IMR-90 (cell line): ENCODE data around the gene HMG20A. TPM values are rescaled to one million over a fixed set of nuclear protein-coding genes. Genes with fewer than 3 reads are reported as not detected.

Source experiments
- ATAC-seq: fragments of 200-7000 bp; cut with Tn5 transposase; 2 replicates; pipeline ENCODE4 v1.9.1; 2020; ENCODE audit warnings: low read depth, mild to moderate bottlenecking, moderate library complexity
- BruUV-seq: library from RNA; stranded (reverse); fragments of 400-500 nt; replicated peaks from 2 replicates; lab custom pipeline; 2021; lab: Mats Ljungman, UMichigan
- CTCF ChIA-PET: fragments of 300-600 bp; formaldehyde crosslinking; extraction: SDS; loops from one replicate; lab custom pipeline; 2021; ENCODE audit warnings: antibody characterized with exemption; lab: Yijun Ruan, JAX
- POLR2A ChIA-PET: fragments of 300-600 bp; sonication (Branson Sonifier 250); formaldehyde crosslinking; loops from one replicate; lab custom pipeline; 2022; ENCODE audit warnings: antibody characterized with exemption; ENCODE audit not compliant: unreplicated experiment; lab: Charles Lee
- DNase-seq: peaks from one replicate; pipeline ENCODE4 v3.0.0; 2013
- H2AFZ ChIP-seq: replicated peaks from 2 replicates; pipeline ENCODE3; 2013; ENCODE audit warnings: low read length, mild to moderate bottlenecking; ENCODE audit not compliant: poor library complexity
- H2AK5ac ChIP-seq: 2 replicates; pipeline ENCODE4 v1.6.1; 2013; ENCODE audit warnings: low read depth, low read length, inconsistent platforms
- H2AK9ac ChIP-seq: replicated peaks from 2 replicates; pipeline ENCODE3; 2013; ENCODE audit warnings: mild to moderate bottlenecking, low read depth, low read length, moderate library complexity; ENCODE audit not compliant: poor library complexity
- H2BK120ac ChIP-seq: 2 replicates; pipeline ENCODE4 v1.6.1; 2013; ENCODE audit warnings: low read depth, low read length, inconsistent platforms
- H2BK15ac ChIP-seq: 3 replicates; pipeline ENCODE4 v1.6.1; 2013; ENCODE audit warnings: low read depth, low read length, inconsistent platforms
- H2BK20ac ChIP-seq: 2 replicates; pipeline ENCODE4 v1.6.1; 2013; ENCODE audit warnings: low read depth, mild to moderate bottlenecking, inconsistent platforms, low read length, moderate library complexity
- H2BK5ac ChIP-seq: 2 replicates; pipeline ENCODE4 v1.6.1; 2013; ENCODE audit warnings: mild to moderate bottlenecking, low read depth, low read length, inconsistent platforms; ENCODE audit not compliant: poor library complexity, severe bottlenecking
- H3K14ac ChIP-seq: replicated peaks from 2 replicates; pipeline ENCODE4 v1.6.1; 2013; ENCODE audit warnings: low read depth, low read length, inconsistent platforms
- H3K18ac ChIP-seq: 2 replicates; pipeline ENCODE4 v1.6.1; 2013; ENCODE audit warnings: low read depth, low read length, control low read depth
- H3K23ac ChIP-seq: 2 replicates; pipeline ENCODE4 v1.6.1; 2013; ENCODE audit warnings: low read depth, low read length, inconsistent platforms
- H3K27ac ChIP-seq: 2 replicates; pipeline ENCODE4 v1.5.1; 2013; ENCODE audit warnings: mild to moderate bottlenecking, control low read depth, low read length; ENCODE audit not compliant: insufficient read depth
- H3K27me3 ChIP-seq: 2 replicates; pipeline ENCODE4 v1.6.1; 2013; ENCODE audit warnings: low read length; ENCODE audit not compliant: control insufficient read depth, insufficient read depth
- H3K36me3 ChIP-seq: 2 replicates; pipeline ENCODE4 v1.6.1; 2013; ENCODE audit warnings: low read length, mixed read lengths; ENCODE audit not compliant: control insufficient read depth, insufficient read depth
- H3K4ac ChIP-seq: 2 replicates; pipeline ENCODE4 v1.6.1; 2013; ENCODE audit warnings: low read depth, low read length, inconsistent platforms
- H3K4me1 ChIP-seq: 2 replicates; pipeline ENCODE4 v1.6.1; 2013; ENCODE audit warnings: low read length, mixed read lengths; ENCODE audit not compliant: control insufficient read depth, insufficient read depth
- H3K4me2 ChIP-seq: 2 replicates; pipeline ENCODE4 v1.6.1; 2013; ENCODE audit warnings: low read depth, mild to moderate bottlenecking, control low read depth, low read length, moderate library complexity
- H3K4me3 ChIP-seq: 2 replicates; pipeline ENCODE4 v1.5.1; 2013; ENCODE audit warnings: low read depth, mild to moderate bottlenecking, control low read depth, low read length, moderate library complexity; ENCODE audit not compliant: insufficient read depth
- H3K56ac ChIP-seq: 2 replicates; pipeline ENCODE4 v1.6.1; 2013; ENCODE audit warnings: low read length, inconsistent platforms; ENCODE audit not compliant: insufficient read depth; ENCODE audit errors: extremely low read depth
- H3K79me1 ChIP-seq, 2 experiments: 2 replicates each; pipeline ENCODE4 v1.6.1; 2013; ENCODE audit warnings: low read length in 2 of 2, inconsistent platforms in 1 of 2, low read depth in 1 of 2
- H3K9ac ChIP-seq: 2 replicates; pipeline ENCODE4 v1.6.1; 2013; ENCODE audit warnings: low read depth, low read length, control low read depth
- H3K9me1 ChIP-seq: 2 replicates; pipeline ENCODE4 v1.6.1; 2013; ENCODE audit warnings: low read length, inconsistent platforms; ENCODE audit not compliant: insufficient read depth
- H3K9me3 ChIP-seq: 2 replicates; pipeline ENCODE4 v1.6.1; 2013; ENCODE audit warnings: low read length; ENCODE audit not compliant: control insufficient read depth, insufficient read depth
- H4K20me1 ChIP-seq: 2 replicates; pipeline ENCODE4 v1.6.1; 2013; ENCODE audit warnings: low read length, inconsistent platforms; ENCODE audit not compliant: insufficient read depth
- H4K5ac ChIP-seq: 2 replicates; pipeline ENCODE4 v1.6.1; 2013; ENCODE audit warnings: mild to moderate bottlenecking, low read depth, low read length, control low read depth
- H4K8ac ChIP-seq, 2 experiments: 2 replicates each; pipeline ENCODE4 v1.6.1; 2013; ENCODE audit warnings: low read depth in 2 of 2, low read length in 2 of 2, control low read depth in 1 of 2, inconsistent platforms in 1 of 2
- H4K91ac ChIP-seq: 2 replicates; pipeline ENCODE4 v1.6.1; 2013; ENCODE audit warnings: low read depth, low read length, inconsistent platforms; ENCODE audit not compliant: insufficient read depth
- CEBPB ChIP-seq: IDR thresholded peaks from 2 replicates; pipeline ENCODE4 v1.6.1; 2012; ENCODE audit warnings: low read depth, low read length, improper control_type of control experiment
- CHD1 ChIP-seq: IDR thresholded peaks from 2 replicates; pipeline ENCODE4 v1.6.1; 2012; ENCODE audit warnings: low read depth, low read length, improper control_type of control experiment
- MAFK ChIP-seq: IDR thresholded peaks from 2 replicates; pipeline ENCODE4 v1.6.1; 2012; ENCODE audit warnings: low read depth, low read length, improper control_type of control experiment
- RCOR1 ChIP-seq: IDR thresholded peaks from 2 replicates; pipeline ENCODE4 v1.6.1; 2012; ENCODE audit warnings: mild to moderate bottlenecking, low read length, improper control_type of control experiment; ENCODE audit not compliant: insufficient replicate concordance
- WGBS, 2 experiments: methylation state at CpG; one replicate each; pipeline versions ENCODE4 v1.1.5 to v1.1.7; 2013; ENCODE audit warnings: missing lambda C conversion rate in 2 of 2; ENCODE audit not compliant: insufficient read length in 1 of 2; ENCODE audit errors: extremely low coverage in 2 of 2; 5-methylcytosine and 5-hydroxymethylcytosine counted together
- dilution Hi-C: fragments of 300-500 bp; cut with HindIII; formaldehyde crosslinking; loops from one replicate; pipeline ENCODE4 v1.14.3; 2018; ENCODE audit warnings: low sequenced_read_pairs; ENCODE audit not compliant: unreplicated experiment
- in situ Hi-C: fragments of 300-500 bp; cut with MboI; formaldehyde crosslinking; loops from 3 replicates; pipeline ENCODE4 v1.14.3; 2019; ENCODE audit warnings: low sequenced_read_pairs, inconsistent platforms, mixed read lengths
- intact Hi-C: fragments of 100-400 bp; cut with micrococcal nuclease; formaldehyde crosslinking; loops from 2 replicates; pipeline ENCODE4 v1.10.0; 2022
- polyA plus RNA-seq, 3 experiments: library from polyadenylated mRNA; depleted of rRNA; stranded (reverse); fragments of >200 nt; gene quantifications; 2 replicates each; pipeline ENCODE4 v1.2.3, GENCODE V29; 2012; ENCODE audit warnings: low replicate concordance in 1 of 3
- total RNA-seq: library from RNA; depleted of rRNA; stranded (reverse); fragments of >200 nt; gene quantifications from 2 replicates; pipeline ENCODE4 v1.2.3, GENCODE V29; 2012

HMG20A gene
- total and polyA plus RNA-seq, 2 of the 4 experiments (the other 2 are of a cell fraction), result 22.3 to 25.3 TPM

DNA sequence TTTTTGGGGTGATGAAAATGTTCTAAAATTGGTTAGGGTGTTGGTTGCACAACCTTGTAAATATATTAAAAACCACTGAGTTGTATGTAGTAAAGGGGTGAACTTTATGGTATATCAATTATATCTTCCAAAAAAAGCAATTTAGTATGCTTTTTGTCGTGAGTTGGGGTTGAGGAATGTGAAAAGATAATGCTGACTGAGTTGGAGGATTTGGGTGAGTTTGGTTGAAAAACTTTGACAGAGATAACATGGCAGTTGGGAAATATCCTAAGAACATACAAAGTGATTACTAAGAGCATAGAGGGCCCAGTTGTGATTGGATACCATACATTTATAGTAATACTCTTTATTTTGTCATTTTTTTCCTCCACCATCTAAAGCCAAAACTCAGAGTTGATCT lies 33.6 kb downstream of the HMG20A start:
- Histone ChIP-seq H3K18ac (no peak overlapping the region), H3K4ac (peak overlapping the region; percentile 6; the same call in 1 of the 2 replicates), H2BK120ac (no peak overlapping the region), H3K79me1 (peaks cover 29 to 45% of the 10 kb centered on the region in 2 experiments), H4K5ac (no peak overlapping the region; the same call in 1 of the 2 replicates), H2BK15ac (no peak overlapping the region), H3K27ac (no peak overlapping the region), H4K20me1 (peaks cover 23% of the 10 kb centered on the region), H2AFZ (no peak overlapping the region), H3K9me1 (peaks cover 9% of the 10 kb centered on the region), H3K4me3 (no peak overlapping the region), H2BK5ac (no peak overlapping the region), H3K9ac (no peak overlapping the region), H4K91ac (no peak overlapping the region), H3K4me2 (no peak overlapping the region), H2BK20ac (no peak overlapping the region), H3K14ac (peak overlapping the region; percentile 34), H3K23ac (no peak overlapping the region), H3K36me3 (no peaks in the 10 kb centered on the region), H3K27me3 (no peaks in the 10 kb centered on the region), H2AK5ac (no peak overlapping the region), H4K8ac (no peak overlapping the region), H3K4me1 (peaks cover 25% of the 10 kb centered on the region), H2AK9ac (no peak overlapping the region), H3K56ac (no peak overlapping the region), H3K9me3 (no peaks in the 10 kb centered on the region)
- dilution Hi-C loops (no loop called here), intact Hi-C loops (no loop called here), in situ Hi-C loops (no loop called here)
- ChIA-PET CTCF (interaction anchor here (0.6 kb wide), 1 partner anchor 306 kb away, joined by 3 read pairs; no protein-coding TSS in a partner anchor), POLR2A (no interaction called here)
- no TSS peak for BruUV-seq
- peak; percentile 9; the same call in 1 of the 2 replicates for ATAC-seq
- TF ChIP-seq CEBPB, result peak; percentile 68; the same call in 1 of the 2 replicates
- TF ChIP-seq RCOR1, result no peak
- TF ChIP-seq MAFK, result peak; percentile 47
- TF ChIP-seq CHD1, result no peak
- 100% methylated on average over 1 of the region's 1 CpG; no CpG with 5 or more reads in 1 of the 2 experiments for WGBS, 2 experiments
- peak; percentile 45 for DNase-seq
